LoVo (cell line): ENCODE data around the gene PTPRM.

Experiments
- DNase-seq: peaks from one replicate; pipeline ENCODE4 v3.0.0-alpha.2; 2016; ENCODE audit warnings: low spot score

PTPRM gene

DNA sequence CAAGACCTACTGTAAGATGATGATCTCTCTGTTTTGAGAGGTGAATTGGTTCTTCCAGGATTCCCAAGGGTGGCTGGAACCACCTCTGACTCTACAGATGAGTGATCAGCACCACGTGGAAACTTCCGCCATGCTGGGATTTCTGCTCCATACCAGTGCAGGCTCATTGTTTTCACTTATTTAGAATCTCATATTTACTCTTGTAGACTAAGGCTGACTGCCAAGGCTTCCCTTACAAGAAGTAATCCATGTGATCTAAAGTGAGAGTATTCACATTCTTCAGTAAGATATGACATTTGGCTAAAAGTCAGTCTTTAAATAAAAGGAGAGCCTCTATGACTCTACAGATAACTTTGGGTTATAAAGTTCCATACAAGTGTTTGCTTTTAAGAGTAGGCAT lies 719.2 kb downstream of the PTPRM start:
- DNase-seq, result no peak

DNA sequence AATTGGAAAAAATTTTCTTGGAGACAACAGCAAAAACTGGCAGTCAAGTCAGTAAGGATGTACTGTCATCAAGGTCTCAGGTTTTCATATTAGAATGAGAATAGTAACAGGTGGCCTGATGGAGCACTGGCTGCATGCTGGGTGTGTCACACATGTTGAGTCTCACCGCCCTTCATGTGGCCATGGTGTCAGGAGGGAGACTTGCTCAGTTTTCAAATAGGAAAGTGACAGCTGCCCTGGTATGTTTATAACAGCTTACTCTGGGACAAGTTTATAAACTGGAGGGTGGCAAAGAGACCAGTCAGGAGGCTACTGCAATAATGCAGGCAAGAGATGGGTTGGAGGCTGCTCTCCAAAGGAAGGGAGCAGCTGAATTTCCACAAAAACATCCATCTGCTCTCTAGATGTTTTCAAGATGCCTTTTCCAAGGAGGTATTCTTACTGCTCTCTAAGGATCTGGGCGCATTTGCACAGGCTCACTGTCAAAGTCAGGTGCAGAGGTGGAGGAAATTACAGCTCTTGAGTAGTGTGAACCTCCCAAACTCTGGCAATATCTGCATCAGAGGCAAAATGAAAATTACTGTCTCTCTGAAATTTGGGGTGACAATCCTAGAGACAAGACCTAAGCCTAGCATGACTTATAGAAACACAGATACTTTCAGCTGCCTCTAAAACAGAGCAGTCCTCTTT lies 720.2 kb downstream of the PTPRM start:
- no peak for DNase-seq

DNA sequence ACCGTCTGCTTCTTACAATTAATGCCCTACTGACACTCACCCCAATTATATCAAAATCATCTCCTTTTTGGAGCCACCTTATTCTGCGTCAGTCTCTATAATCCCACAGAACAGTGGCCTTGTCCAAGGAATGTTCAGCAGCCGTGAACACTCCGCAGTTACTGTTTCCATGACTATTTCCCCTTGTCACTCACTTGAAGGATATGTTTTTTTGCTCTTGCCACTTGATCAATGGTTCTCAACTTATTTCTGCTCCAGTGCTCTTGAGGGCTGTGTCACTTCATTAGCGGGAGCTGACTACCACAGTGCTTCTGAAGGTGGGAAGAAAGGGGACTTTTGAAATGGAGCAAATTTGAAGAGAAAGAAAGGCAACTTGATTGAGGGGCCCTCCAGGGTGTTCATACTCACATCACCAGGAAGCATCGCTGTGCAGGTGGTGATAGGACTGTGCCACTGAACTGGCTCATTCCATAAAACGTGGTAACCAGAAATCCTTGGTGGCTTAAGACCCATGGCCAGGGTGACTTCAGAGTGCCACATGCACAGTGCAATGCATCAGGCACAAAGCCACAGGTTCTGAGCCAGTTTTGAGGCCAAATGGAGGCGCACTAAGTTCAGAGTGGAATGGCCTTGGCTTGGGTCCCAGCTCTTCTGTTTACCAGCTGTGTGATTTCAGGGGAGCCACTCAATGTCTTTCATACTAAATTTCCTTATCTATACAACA lies 721.5 kb downstream of the PTPRM start:
- DNase-seq, result no peak

DNA sequence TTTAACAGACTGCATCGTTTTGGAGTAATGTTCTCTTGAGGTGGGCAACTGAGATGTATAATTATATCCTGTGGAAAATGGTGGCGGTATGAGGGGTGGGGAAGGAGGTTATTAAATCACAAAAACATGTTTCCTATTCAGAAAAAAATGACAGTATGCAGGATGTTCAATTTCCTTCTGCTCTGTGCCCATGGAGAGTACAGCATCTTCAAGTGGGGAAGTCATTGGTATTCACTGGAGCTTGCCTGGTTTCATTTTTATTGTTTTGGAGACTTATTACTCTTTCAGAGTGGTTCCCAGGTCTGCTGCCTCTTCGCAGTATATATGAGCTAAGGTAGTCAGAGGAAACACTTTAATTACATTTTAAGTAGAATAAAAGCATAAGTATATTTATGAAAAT lies 723.3 kb downstream of the PTPRM start:
- DNase-seq, result no peak

DNA sequence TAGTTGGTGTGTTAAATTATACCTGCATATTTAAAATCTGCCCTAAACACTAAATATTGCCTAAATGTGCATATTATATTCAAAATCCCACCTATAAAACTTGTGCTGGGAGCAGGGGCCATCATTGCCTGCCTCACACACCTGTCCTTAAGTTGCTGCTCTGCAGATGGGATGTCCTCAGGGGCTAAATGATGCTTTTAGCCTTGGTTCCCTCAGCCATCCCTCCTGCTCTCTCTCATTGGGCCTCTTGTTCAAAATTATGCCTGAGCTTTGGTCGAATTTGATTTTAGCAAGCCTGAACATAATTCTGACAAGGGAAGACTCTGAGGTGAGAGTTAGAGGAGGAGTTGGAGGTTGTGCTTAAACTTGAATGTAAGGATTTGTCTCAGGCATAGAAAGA lies 723.8 kb downstream of the PTPRM start:
- no peak for DNase-seq

DNA sequence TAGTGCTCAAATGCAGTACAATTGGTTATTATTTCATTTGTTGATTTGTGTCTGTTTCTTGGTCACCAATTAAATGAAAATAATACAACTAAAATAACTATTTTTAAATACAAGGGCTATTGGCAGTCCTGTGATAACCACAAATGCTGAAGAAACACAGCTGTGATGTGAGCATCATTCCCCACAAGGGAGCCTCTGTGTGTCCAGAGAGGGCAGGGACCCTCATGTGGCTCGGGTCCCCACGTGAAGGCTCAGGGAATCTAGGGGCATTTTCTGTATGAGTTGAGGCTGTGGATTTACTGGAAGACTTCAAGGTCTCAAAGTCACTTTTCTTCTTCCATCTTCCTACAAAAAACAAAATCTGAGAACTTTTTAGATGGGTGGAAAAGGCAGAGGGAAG lies 726.1 kb downstream of the PTPRM start:
- no peak for DNase-seq

DNA sequence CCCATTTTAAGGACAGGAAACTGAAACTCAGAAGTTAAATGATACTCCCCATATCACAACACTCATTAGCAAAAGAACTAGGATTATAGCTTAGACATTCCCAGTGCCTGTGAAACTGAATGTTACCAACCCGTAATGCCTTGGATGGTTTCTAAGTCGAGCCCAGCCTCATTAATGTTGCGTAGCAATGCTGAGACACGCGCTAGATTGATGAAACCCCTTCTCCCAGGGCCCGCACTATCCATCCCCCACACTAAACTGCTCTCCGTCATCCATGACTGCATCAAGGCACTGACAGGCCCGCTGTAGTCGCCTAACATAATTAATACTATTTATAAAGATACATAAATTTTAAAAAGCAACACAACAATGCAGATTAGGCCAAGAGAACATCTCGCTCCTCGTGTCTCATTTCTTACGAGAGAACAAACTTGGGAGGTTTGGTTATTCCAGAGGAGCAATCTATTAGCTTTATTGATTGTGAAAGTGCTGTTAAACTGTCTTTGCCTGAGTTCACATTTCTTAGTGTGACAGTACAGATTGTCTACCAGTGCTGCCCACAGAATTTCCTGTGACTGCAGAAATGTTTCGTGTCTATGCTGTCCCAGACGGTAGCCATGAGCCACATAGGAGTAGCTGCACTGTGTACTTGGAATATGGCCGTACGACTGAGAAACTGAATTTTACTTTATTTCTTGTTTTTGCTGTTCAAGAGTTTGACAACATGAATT lies 729.9 kb downstream of the PTPRM start:
- no peak for DNase-seq

DNA sequence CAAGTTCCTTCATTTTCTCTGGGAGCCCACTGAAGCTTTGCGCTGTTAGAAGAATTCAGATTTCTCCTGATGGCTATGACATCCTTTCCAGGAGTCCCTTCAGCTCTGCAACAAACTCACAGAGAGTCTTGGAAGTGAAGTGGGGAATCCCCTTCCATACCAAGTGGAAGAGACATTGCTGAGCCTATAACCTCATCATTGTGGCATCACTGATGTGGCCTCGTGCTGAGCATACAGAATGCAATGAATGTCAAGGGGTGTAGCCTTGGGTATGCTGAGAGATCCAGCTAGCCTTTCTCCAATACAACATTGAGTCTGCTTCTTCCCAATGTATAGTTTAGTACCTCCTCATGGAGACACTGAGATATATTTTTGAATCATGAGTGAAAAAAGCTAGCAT lies 731.1 kb downstream of the PTPRM start:
- no peak for DNase-seq

DNA sequence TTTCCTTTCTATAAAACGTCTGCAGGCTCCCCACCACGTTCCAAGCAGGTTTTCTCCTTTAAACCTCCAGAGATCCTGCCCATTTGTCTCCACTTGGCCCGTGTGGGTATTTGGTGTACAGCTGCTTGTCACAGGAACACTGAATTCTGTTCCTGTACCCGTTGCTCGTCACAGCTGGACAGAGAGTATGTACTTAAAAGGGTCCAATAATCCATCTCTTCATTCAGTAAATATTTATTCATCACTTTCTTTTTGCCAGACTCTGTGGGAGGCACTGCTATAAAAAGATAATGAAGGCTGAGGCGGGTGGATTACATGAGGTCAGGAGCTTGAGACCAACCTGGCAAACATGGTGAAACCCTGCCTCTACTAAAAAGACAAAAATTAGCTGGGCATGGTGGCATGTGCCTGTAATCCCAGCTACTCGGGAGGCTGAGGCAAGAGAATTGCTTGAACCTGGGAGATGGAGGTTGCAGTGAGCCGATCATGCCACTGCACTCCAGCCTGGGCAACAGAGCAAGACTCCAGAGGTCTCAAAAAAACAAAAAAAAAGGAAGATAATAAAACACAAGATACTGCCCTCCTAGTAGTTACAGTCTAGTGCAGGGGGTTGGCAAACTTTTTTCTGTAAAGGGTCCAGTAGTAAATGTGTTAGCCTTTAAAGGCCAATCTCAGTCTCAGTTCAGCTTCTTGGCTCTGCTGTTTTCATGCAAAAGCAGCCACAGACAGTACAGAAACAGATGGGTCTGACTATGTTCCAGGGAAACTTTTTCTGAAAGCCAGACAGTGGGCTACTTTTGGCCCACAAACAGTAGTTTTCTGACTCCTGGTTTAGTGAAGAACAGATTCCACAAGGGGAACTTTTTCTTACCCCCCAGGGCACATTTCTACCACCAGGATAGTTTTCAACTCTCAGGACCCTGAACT lies 732.2 kb downstream of the PTPRM start:
- no peak for DNase-seq

DNA sequence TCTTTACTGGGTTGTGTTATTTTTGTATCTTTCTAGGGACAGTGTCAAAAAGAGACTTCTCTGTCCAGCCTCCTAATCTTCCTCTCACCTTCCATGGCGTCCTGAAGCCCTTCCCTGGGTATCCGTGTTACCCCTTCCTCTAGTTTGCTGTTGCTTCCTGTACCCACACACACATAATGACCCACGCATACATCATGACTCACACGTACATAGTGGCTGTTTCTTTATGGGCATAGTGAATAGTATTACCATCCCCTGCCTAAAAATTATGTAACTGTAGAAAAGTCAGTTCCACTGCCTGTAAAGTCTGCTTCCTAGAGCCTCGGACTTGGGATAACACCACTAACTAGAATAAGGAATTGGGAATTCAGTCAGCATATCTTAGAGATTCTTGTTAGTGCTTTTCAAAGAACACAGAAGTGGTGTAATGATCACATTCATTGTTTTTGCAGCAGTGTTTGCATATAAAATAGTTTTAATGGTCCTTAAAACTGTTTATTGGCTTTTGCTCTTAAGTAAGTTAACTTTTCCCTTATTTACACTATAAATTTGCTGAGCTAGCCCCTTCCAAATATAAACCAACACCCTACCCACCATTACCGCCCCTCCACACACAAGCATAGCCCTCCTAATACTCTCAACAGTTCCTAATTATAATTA lies 733.8 kb downstream of the PTPRM start:
- no peak for DNase-seq

DNA sequence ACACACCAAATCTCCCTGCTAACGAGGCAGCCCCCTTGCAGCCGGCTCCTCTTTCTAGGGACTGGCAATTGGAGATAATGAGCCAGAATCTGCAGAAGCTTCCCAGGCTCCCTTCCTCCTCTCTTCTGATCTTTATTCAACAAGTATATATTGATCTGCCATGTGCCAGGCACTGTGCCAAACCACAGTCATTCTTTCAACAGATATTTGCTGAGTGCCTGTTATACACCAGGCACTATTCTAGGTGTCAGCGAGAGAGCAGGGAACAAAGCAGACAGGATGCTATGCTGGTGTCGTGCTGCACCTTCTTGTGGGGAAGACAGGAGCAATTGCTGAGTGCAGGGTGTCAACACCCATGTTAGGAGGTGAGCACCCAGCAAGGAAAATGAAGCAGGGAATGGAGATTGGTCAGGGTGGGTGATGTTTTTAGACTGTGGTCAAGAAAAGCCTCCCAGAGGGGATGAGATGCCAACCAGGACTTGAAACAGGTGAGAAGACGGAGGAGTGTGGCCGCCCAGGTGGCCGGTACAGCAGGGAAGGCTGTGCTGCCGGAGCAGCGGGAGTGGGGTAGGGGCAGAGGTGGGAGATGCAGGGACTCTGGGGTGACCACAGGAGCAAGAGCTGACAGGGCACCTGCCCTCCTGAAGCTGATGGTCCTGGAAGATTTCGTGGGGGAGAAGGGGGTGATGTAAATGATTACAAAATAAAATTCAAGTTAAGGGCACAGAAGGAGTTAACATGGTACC lies 734.5 kb downstream of the PTPRM start:
- DNase-seq, result no peak

DNA sequence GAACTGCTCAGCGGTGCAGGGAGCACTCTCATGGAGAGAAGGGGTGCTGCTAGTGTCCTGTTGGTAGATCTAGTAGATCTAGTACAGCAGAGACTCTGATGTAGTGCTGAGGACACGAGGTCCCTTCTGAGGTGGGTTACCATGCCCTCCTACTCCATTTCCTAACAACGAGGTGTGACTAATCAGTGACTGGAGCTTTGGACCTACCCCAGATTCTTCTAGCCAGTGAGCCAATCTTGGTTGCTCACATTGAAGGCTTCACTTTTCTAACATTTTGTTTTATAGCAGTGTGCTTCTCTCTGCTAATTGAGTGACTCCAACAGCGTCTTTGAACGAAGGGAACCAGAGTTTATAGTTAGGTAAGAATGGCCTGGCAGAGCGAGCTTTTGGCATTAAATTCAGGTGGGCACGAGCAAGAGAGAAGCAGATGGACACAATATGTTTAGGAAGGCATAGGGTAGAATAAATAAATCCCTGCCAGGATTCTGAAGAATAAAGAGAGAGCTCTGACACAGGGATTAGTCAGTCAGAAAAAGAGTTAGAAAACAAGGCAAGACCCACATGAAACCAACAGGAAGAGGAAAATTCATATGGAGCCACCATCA lies 736.1 kb downstream of the PTPRM start:
- no peak for DNase-seq

DNA sequence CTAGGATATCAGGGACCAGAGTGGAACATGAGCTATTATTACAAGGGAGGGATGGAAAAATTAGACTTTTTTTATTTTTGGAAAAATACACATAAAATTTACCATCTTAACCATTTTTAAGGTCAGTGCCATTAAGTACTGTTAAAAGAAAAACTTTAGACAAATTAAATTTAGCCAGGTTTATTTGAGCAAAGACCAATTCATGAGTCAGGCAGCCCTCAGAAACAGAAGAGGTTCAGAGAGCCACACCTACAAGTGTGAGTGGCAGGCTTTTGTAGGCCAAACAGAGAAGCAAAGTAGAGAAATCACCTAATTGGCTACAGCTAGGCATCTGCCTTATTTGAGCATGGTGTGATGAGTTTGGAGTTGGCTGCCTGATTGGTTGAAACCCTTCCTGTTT lies 740.8 kb downstream of the PTPRM start:
- no peak for DNase-seq

DNA sequence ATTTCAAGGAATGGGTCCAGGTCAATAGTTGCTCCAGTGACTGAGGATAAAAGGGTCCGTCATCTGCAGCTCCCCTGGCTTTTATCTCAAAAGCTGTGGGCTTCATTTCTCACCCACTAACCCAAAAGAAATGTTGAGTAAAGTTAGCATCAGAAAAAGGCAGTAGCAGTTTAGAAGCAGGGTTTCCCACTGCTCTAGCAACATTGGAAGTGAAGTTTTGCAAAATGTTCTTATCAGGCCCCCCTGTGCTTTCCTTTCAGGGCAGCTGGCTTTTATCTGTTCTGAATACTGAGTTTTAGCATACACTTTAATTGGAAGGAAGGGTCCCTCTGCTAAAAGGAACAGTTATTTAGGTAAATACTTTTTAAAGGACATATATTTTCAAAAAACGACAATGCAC lies 745.9 kb downstream of the PTPRM start:
- DNase-seq, result no peak

DNA sequence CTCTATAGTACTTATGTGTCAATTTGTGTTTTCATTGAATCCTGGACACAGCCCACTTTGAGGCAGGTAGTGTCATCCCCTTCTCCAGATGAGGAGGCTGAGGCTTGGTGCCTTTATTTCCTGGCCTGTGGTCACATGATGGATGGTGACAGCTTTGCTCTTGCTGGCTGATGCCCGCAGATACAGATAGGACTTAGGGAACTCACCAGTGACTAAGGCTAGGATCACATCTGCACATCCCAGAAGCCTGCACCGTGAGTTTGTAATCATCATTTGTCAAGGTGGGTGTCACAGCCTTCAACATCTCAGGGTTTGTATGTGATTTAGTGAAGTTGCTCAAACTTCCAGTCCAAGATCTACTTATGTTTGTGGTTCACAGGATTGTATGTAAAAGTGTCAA lies 747.0 kb downstream of the PTPRM start:
- DNase-seq, result no peak

DNA sequence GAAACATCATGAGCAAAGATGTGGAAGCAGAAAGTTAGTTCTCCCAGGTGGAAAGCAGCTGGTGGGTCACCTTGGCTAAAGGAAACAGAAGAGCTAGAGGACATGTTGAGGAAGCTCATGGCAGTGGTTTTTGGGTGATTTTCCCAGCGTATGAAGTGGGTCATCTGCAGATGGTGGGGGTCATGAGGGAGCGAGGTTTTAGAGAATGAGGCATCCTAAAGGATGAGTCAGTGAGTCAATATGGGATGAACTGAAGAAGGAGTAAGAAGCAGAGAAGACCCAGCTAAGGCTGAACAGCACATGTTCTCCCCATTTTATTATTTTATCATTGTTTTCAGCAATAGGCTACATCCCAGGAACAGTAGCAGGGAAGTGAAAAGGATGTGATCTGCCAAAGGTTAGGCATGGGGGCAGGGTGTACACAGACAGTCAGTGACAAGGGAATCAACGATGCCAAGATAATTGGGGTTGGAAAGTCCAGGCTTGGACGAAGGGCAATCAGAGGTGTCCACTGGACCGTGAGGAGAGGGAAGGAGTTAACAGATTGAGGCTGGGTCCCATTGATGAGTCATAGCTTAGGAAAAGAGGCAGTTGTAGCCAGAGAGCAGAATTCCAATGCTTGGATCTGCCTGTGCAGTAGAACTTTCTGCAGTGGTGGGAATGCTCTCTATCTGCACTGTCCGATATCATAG lies 752.8 kb downstream of the PTPRM start:
- DNase-seq, result no peak

DNA sequence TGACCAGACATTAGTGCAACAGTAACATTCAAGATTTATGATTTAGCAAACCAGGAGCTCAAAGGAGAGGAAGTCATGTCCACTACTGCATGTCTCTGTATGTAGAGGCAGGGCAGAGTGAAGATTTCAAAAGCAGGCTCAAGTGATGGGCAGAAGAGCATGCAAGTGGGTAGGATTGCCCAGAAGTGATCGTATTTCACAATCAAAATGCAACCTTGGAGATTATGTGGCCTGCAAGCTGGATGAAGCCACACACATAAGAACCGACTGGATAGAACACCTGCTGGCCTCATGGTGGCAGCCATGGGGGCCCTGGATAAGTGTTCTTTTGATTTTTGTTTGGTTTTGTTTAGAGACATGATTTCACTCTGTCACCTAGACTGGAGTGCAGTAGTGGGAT lies 755.4 kb downstream of the PTPRM start:
- DNase-seq, result no peak

DNA sequence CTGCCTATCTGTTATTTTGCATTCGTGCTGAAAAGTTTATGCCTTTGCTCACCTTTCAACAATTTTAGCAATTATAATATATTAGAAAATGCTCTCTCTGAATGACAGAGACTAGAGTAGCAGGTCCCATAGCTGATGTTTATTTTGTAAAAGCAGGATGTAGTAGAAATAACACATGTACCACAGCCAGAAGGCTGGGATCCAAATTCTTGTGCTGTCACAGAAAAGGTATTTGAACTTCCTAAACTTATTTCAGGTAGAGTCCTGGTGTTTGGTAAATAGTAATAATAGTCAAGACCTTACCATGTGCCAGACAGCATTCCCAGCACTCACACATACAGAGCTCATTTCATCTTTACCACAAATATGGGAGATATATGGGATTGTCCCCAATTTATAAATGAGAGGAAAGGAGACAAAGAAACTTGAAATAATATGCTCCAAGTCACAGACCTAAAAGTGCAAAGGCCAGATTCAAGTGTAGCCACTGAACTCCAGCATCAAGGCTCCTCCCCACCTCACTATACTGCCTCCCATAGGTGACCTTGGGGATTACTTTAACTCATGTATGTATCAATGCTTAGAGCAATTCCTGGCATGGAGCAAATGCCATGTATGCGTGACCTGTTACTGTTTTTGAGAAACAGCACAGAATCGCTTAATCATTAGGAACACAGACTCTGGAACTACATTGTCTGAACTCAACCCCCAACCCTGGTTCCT lies 757.4 kb downstream of the PTPRM start:
- DNase-seq, result no peak

DNA sequence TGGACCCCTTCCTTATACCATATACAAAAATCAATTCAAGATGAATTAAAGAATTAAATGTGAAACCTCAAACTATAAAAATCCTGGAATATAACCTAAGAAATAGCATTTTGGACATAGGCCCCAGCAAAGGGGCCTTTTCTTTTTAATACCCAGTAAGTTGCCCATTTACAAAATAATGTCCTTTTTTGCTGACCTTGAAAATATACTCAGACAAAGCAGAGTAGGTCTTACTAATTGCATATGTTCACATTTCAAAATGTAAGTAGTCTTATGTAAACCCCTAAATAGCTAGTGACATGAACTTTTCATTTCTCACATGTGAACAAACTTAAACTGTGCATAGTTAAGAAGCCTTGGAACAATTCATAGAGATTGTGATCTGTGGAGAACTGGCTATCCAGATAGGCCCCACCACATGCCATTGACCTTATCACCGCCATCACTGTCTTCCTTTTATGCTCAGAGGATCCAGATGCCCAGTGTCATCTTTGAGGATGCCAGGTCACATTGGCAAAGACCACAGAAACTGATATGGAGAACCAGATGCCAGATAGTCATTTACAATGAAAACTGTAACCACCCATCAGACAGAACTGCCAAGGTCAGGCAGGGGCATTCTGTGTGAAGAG lies 759.8 kb downstream of the PTPRM start:
- no peak for DNase-seq
